Measurements from ENCODE around the gene PGS1. TPM values are rescaled to one million over a fixed set of nuclear protein-coding genes. Genes with fewer than 3 reads are reported as not detected.

PGS1 gene
- total and polyA plus RNA-seq, 7 experiments from 2014 or later = 36.1 to 84.3 (median 77.3) TPM

GRCh38 chr17:78360371-78361224 is 17.9 kb upstream of the PGS1 start:
- POLR2A ChIA-PET = interaction anchor here (0.8 to 1.5 kb wide), 5 partner anchors 9 to 109 kb away, joined by 3 to 4 read pairs (median 3); no protein-coding TSS in a partner anchor
- peak overlapping the region; percentile 83 to 93 (median 88) for H3K4me3 Mint-ChIP-seq
- peak overlapping the region; percentile 54 to 97 (median 93) for H3K27ac Mint-ChIP-seq
- Histone ChIP-seq H3K4me1 (ENCODE audit: control insufficient read depth in 2 of 2, insufficient read depth in 2 of 2, low read length in 2 of 2) (peaks cover 25 to 28% of the 10 kb centered on the region in 2 donors), H3K9me3 (ENCODE audit: control insufficient read depth in 2 of 3, low read length in 3 of 3) (no peaks in the 10 kb centered on the region), H3K36me3 (ENCODE audit: control insufficient read depth in 2 of 3, insufficient read depth in 3 of 3, low read length in 3 of 3) (peaks cover 0 to 28% (median 20%) of the 10 kb centered on the region in 3 experiments), H3K27me3 (ENCODE audit: control insufficient read depth in 2 of 2, insufficient read depth in 2 of 2, low read length in 2 of 2) (no peaks in the 10 kb centered on the region), H3K4me3 (ENCODE audit: low read length) (peak overlapping the region; percentile 47), H3K27ac (ENCODE audit: low read depth, low read length) (peak overlapping the region; percentile 99)
- ATAC-seq (peak; percentile 42), DNase-seq (peak; percentile 73 to 98 (median 83))
- H3K36me3 Mint-ChIP-seq = peaks cover 0 to 30% (median 12%) of the 10 kb centered on the region in 5 donors
- intact Hi-C loops (cut with micrococcal nuclease) = loop anchor here (1.0 to 5.0 kb wide), 11 partner anchors 17 to 108 kb away; partner anchors contain the start of gene PGS1 (in 2 of the 2)
- peaks cover 13 to 46% (median 27%) of the 10 kb centered on the region in 7 donors for H3K4me1 Mint-ChIP-seq
- no peaks in the 10 kb centered on the region for H3K9me3 Mint-ChIP-seq
- peaks cover 0 to 2% (median 0%) of the 10 kb centered on the region in 5 donors for H3K27me3 Mint-ChIP-seq
- CTCF ChIA-PET = interaction anchor here (0.6 to 2.7 kb wide), 16 partner anchors 17 to 374 kb away, joined by 3 to 10 read pairs (median 4); no protein-coding TSS in a partner anchor

- DNase-seq = peak in 1 of 9 donors; percentile 7
- no peak for ATAC-seq
- Histone ChIP-seq H3K9me3 (ENCODE audit: control insufficient read depth in 2 of 3, low read length in 3 of 3) (no peaks in the 10 kb centered on the region), H3K4me1 (ENCODE audit: control insufficient read depth in 2 of 2, insufficient read depth in 2 of 2, low read length in 2 of 2) (peaks cover 19 to 22% of the 10 kb centered on the region in 2 donors), H3K36me3 (ENCODE audit: control insufficient read depth in 2 of 3, insufficient read depth in 3 of 3, low read length in 3 of 3) (peaks cover 0 to 28% (median 20%) of the 10 kb centered on the region in 3 experiments), H3K27me3 (ENCODE audit: control insufficient read depth in 2 of 2, insufficient read depth in 2 of 2, low read length in 2 of 2) (no peaks in the 10 kb centered on the region), H3K4me3 (ENCODE audit: low read length) (no peak overlapping the region), H3K27ac (ENCODE audit: low read depth, low read length) (peak overlapping the region; percentile 99)
- peak overlapping the region; percentile 54 to 97 (median 93) for H3K27ac Mint-ChIP-seq
- intact Hi-C loops (cut with micrococcal nuclease) = loop anchor here in 1 of 2 donors (2.0 to 5.0 kb wide), 3 partner anchors 18 to 89 kb away; partner anchors contain the start of gene PGS1
- ChIA-PET POLR2A (interaction anchor here (0.8 to 1.5 kb wide), 5 partner anchors 8 to 109 kb away, joined by 3 to 4 read pairs (median 3); no protein-coding TSS in a partner anchor), CTCF (interaction anchor here (1.0 to 2.7 kb wide), 13 partner anchors 17 to 111 kb away, joined by 3 to 10 read pairs (median 5); no protein-coding TSS in a partner anchor)
- H3K4me1 Mint-ChIP-seq = peaks cover 8 to 40% (median 21%) of the 10 kb centered on the region in 7 donors
- peaks cover 0 to 2% (median 0%) of the 10 kb centered on the region in 5 donors for H3K27me3 Mint-ChIP-seq
- H3K36me3 Mint-ChIP-seq = peaks cover 0 to 27% (median 12%) of the 10 kb centered on the region in 5 donors
- H3K4me3 Mint-ChIP-seq = peak overlapping the region; percentile 42 to 93 (median 82)
- no peaks in the 10 kb centered on the region for H3K9me3 Mint-ChIP-seq
Measured at GRCh38 chr17:78361225-78361701, 17.2 kb upstream of the PGS1 start.

GRCh38 chr17:78362232-78362631 is 16.2 kb upstream of the PGS1 start:
- H3K9me3 ChIP-seq (ENCODE audit: control insufficient read depth in 2 of 3, low read length in 3 of 3) = no peaks in the 10 kb centered on the region
- no peak overlapping the region for H3K27ac ChIP-seq (ENCODE audit: low read depth, low read length)
- intact Hi-C loops (cut with micrococcal nuclease) = loop anchor here in 1 of 2 donors (5.0 kb wide), 1 partner anchor 90 kb away; no protein-coding TSS in a partner anchor
- ATAC-seq (no peak), DNase-seq (peak in 2 of 9 donors; percentile 25 to 33)
- H3K27me3 ChIP-seq (ENCODE audit: control insufficient read depth in 2 of 2, insufficient read depth in 2 of 2, low read length in 2 of 2) = no peaks in the 10 kb centered on the region
- H3K4me3 ChIP-seq (ENCODE audit: low read length) = no peak overlapping the region
- peaks cover 12 to 15% of the 10 kb centered on the region in 2 donors for H3K4me1 ChIP-seq (ENCODE audit: control insufficient read depth in 2 of 2, insufficient read depth in 2 of 2, low read length in 2 of 2)
- Mint-ChIP-seq H3K4me3 (peak overlapping the region in 1 of 10 donors; percentile 34), H3K27me3 (peaks cover 0 to 2% (median 0%) of the 10 kb centered on the region in 5 donors), H3K27ac (peak overlapping the region in 1 of 9 donors; percentile 55), H3K4me1 (peaks cover 0 to 32% (median 12%) of the 10 kb centered on the region in 7 donors), H3K9me3 (no peaks in the 10 kb centered on the region), H3K36me3 (peaks cover 0 to 19% (median 6%) of the 10 kb centered on the region in 5 donors)
- ChIA-PET CTCF (interaction anchor here (0.6 to 2.7 kb wide), 11 partner anchors 18 to 112 kb away, joined by 3 to 10 read pairs (median 5); no protein-coding TSS in a partner anchor), POLR2A (interaction anchor here (0.7 kb wide), 1 partner anchor 246 kb away, joined by 6 read pairs; no protein-coding TSS in a partner anchor)
- peaks cover 0 to 25% (median 16%) of the 10 kb centered on the region in 3 experiments for H3K36me3 ChIP-seq (ENCODE audit: control insufficient read depth in 2 of 3, insufficient read depth in 3 of 3, low read length in 3 of 3)

- ATAC-seq (no peak), DNase-seq (no peak)
- peak overlapping the region in 1 of 10 donors; percentile 34 for H3K4me3 Mint-ChIP-seq
- H3K36me3 Mint-ChIP-seq = peaks cover 0 to 15% (median 3%) of the 10 kb centered on the region in 5 donors
- H3K36me3 ChIP-seq (ENCODE audit: control insufficient read depth in 2 of 3, insufficient read depth in 3 of 3, low read length in 3 of 3) = peaks cover 0 to 20% (median 12%) of the 10 kb centered on the region in 3 experiments
- peaks cover 8 to 10% of the 10 kb centered on the region in 2 donors for H3K4me1 ChIP-seq (ENCODE audit: control insufficient read depth in 2 of 2, insufficient read depth in 2 of 2, low read length in 2 of 2)
- H3K4me3 ChIP-seq (ENCODE audit: low read length) = no peak overlapping the region
- H3K27me3 ChIP-seq (ENCODE audit: control insufficient read depth in 2 of 2, insufficient read depth in 2 of 2, low read length in 2 of 2) = no peaks in the 10 kb centered on the region
- POLR2A ChIA-PET = interaction anchor here (1.1 kb wide), 1 partner anchor 21 kb away, joined by 3 read pairs; no protein-coding TSS in a partner anchor
- intact Hi-C loops (cut with micrococcal nuclease) = loop anchor here in 1 of 2 donors (5.0 kb wide), 1 partner anchor 90 kb away; no protein-coding TSS in a partner anchor
- CTCF ChIA-PET = interaction anchor here (0.6 to 2.7 kb wide), 9 partner anchors 19 to 74 kb away, joined by 3 to 8 read pairs (median 5); no protein-coding TSS in a partner anchor
- H3K27ac Mint-ChIP-seq = peak overlapping the region in 1 of 9 donors; percentile 55
- H3K27me3 Mint-ChIP-seq = peaks cover 0 to 2% (median 0%) of the 10 kb centered on the region in 5 donors
- peaks cover 0 to 29% (median 8%) of the 10 kb centered on the region in 7 donors for H3K4me1 Mint-ChIP-seq
- H3K9me3 ChIP-seq (ENCODE audit: control insufficient read depth in 2 of 3, low read length in 3 of 3) = no peaks in the 10 kb centered on the region
- no peak overlapping the region for H3K27ac ChIP-seq (ENCODE audit: low read depth, low read length)
- no peaks in the 10 kb centered on the region for H3K9me3 Mint-ChIP-seq
Measured at GRCh38 chr17:78362671-78363070, 15.8 kb upstream of the PGS1 start.

DNA sequence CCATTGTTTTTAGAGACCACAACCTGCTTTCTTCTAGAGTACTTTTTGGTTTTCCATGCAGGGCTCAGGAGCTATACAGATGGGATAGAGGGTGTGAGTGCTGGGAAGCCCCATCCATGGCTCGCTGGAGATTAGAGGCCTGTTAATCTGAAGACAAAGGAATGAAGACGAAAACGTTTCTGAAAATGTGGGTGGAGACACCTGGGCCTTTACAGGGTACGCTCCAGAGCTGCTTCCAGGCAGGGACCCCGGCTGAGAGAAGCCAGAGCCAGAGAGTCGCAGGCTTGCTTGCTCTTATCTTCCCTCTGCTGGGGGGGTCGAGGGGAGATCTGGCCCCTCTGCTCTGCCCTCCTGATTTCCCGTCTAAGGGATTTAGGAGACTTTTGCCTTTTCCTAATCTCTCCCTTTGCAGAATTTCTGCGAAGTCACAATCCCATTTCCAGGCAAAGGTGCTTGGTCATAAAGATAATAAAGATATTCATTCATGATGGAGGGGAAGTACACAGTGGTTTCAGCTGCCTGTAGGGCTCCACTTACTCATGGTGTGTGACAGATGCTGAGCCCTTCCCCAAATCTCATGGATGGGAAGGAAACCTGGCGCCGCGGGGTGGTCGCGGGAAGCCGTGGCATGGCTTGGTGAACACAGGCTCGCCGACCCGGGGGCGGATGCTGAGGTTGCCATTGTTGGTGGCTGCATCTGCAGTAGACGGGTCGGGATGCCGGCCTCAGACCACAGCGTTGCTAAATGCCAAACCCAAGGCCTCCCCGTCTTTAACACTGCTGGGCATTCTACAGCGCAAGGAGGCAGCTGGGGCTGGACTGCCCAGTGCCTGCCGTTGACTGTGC is 13.8 kb upstream of the PGS1 start:
- peaks cover 0 to 2% (median 0%) of the 10 kb centered on the region in 5 donors for H3K27me3 Mint-ChIP-seq
- Histone ChIP-seq H3K27me3 (ENCODE audit: control insufficient read depth in 2 of 2, insufficient read depth in 2 of 2, low read length in 2 of 2) (no peaks in the 10 kb centered on the region), H3K36me3 (ENCODE audit: control insufficient read depth in 2 of 3, insufficient read depth in 3 of 3, low read length in 3 of 3) (peaks cover 0 to 1% (median 0%) of the 10 kb centered on the region in 3 experiments), H3K4me1 (ENCODE audit: control insufficient read depth in 2 of 2, insufficient read depth in 2 of 2, low read length in 2 of 2) (no peaks in the 10 kb centered on the region), H3K9me3 (ENCODE audit: control insufficient read depth in 2 of 3, low read length in 3 of 3) (no peaks in the 10 kb centered on the region), H3K27ac (ENCODE audit: low read depth, low read length) (no peak overlapping the region), H3K4me3 (ENCODE audit: low read length) (no peak overlapping the region)
- H3K4me3 Mint-ChIP-seq = peak overlapping the region in 1 of 10 donors; percentile 28
- peak overlapping the region in 1 of 9 donors; percentile 39 for H3K27ac Mint-ChIP-seq
- no peaks in the 10 kb centered on the region for H3K9me3 Mint-ChIP-seq
- intact Hi-C loops (cut with micrococcal nuclease) = loop anchor here in 1 of 2 donors (5.0 kb wide), 1 partner anchor 92 kb away; no protein-coding TSS in a partner anchor
- peaks cover 0 to 29% (median 7%) of the 10 kb centered on the region in 7 donors for H3K4me1 Mint-ChIP-seq
- peak in 1 of 9 donors; percentile 46 for DNase-seq
- POLR2A ChIA-PET = no interaction called here
- H3K36me3 Mint-ChIP-seq = peaks cover 0 to 2% (median 0%) of the 10 kb centered on the region in 5 donors
- ATAC-seq = no peak
- CTCF ChIA-PET = interaction anchor here (0.7 to 1.3 kb wide), 3 partner anchors 52 to 66 kb away, joined by 3 to 4 read pairs (median 3); no protein-coding TSS in a partner anchor

All from naive thymus-derived CD4-positive, alpha-beta T cell (primary cell).